CD4-positive, alpha-beta T cell treated with Interleukin-2 at 100 ng/mL for 4 hours (primary cell): ENCODE data around the gene EHD2.
A peak's percentile ranks its signal among the peaks of the same experiment; 100 is the strongest.
"Not testable (repeated sequence)": the region's sequence is repeated elsewhere in the genome, so short reads cannot be mapped to it uniquely, and the experiment has no call there.

Experiments
- DNase-seq: peaks from one replicate; pipeline ENCODE4 v3.0.0-alpha.2; 2020; ENCODE audit warnings: low spot score

Gene EHD2

GRCh38 chr19:47752440-47753211, 39.4 kb downstream of the EHD2 start:
- DNase-seq, result no peak

GRCh38 chr19:47754206-47755064, 41.2 kb downstream of the EHD2 start:
- no peak for DNase-seq

- no peak for DNase-seq
These were observed 42.0 kb downstream of the EHD2 start for GRCh38 chr19:47755065-47755761.

- DNase-seq, result no peak
These were observed 42.8 kb downstream of the EHD2 start for GRCh38 chr19:47755762-47756626.

GRCh38 chr19:47756627-47756929, 43.4 kb downstream of the EHD2 start:
- DNase-seq, result no peak

GRCh38 chr19:47756953-47757608, 43.9 kb downstream of the EHD2 start:
- no peak for DNase-seq

GRCh38 chr19:47757617-47758442, 44.6 kb downstream of the EHD2 start:
- DNase-seq, result no peak

GRCh38 chr19:47758443-47758804, 45.2 kb downstream of the EHD2 start:
- no peak for DNase-seq

- DNase-seq, result no peak
These were observed 47.4 kb downstream of the EHD2 start for GRCh38 chr19:47760632-47760999.

- no peak for DNase-seq
These were observed 48.3 kb downstream of the EHD2 start for GRCh38 chr19:47761566-47761965.

- DNase-seq, result no peak
These were observed 48.9 kb downstream of the EHD2 start for GRCh38 chr19:47762151-47762550.

- no peak for DNase-seq
These were observed 49.5 kb downstream of the EHD2 start for GRCh38 chr19:47762615-47763308.

GRCh38 chr19:47764705-47765104, 51.5 kb downstream of the EHD2 start:
- not testable (repeated sequence) for DNase-seq

- peak; percentile 40 for DNase-seq
These were observed 52.5 kb downstream of the EHD2 start for GRCh38 chr19:47765523-47766358.

- DNase-seq, result no peak
These were observed 53.1 kb downstream of the EHD2 start for GRCh38 chr19:47766359-47766620.

- no peak for DNase-seq
These were observed 53.4 kb downstream of the EHD2 start for GRCh38 chr19:47766670-47767069.

GRCh38 chr19:47767349-47767748, 54.1 kb downstream of the EHD2 start:
- no peak for DNase-seq

- DNase-seq, result no peak
These were observed 55.4 kb downstream of the EHD2 start for GRCh38 chr19:47768604-47769003.

GRCh38 chr19:47769534-47769933, 56.3 kb downstream of the EHD2 start:
- DNase-seq, result no peak
